Body of pancreas (tissue), 4 donors: ENCODE results near the gene RNF5.

Experiments
- POLR2A ChIP-seq, 3 donors: fragments of 450-650 bp; IDR thresholded peaks; one replicate each; pipeline ENCODE4 v1.6.1; 2016; ENCODE audit warnings: antibody characterized with exemption in 3 of 3, mild to moderate bottlenecking in 2 of 3
- TF ChIP-seq, protein P1 (sequence below), 7 experiments: fragments of 450-650 bp in 4 of 7; fragments of 200-600 bp in 3 of 7; sonication (generic) in 3 of 7; IDR thresholded peaks; one replicate each; pipeline ENCODE4 v1.5.1; 2016 to 2019; ENCODE audit warnings: antibody characterized with exemption in 7 of 7

DNA sequence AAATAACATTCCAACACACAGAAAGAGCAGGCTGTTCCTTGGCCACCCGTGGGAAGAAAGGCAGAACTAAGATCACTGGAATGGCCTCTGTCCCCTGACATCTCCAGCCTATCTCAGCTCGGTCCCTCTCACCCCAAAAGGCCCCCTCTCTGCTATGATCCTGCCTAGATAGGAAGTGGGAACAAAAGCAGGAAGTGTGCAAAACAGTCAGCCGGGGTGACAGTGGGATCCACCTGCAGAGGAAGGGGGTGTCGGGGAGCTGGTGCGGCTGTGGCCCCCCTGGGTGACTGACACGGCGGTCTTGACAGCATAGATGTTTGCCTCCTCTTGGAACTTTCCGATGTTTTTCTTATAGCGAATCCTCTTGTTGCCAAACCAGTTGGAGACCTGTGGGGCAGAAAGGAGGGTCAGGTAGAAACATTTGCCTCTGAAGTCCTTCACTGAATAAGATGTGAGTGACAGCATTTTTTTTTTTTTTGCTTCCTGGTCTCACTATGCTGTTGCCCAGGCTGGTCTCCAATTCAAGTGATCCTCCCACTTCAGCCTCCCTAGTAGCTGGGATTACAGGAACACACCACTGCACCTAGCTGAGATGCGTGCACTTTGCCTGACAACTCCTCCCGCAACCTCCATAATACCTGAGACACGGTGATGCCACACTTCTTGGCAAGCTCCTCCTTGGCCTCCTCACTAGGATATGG lies 9.0 kb downstream of the RNF5 start:
- no peak for TF ChIP-seq POLR2A (IDR thresholded peaks at IDR 0.05)
- TF ChIP-seq, protein P1, sequence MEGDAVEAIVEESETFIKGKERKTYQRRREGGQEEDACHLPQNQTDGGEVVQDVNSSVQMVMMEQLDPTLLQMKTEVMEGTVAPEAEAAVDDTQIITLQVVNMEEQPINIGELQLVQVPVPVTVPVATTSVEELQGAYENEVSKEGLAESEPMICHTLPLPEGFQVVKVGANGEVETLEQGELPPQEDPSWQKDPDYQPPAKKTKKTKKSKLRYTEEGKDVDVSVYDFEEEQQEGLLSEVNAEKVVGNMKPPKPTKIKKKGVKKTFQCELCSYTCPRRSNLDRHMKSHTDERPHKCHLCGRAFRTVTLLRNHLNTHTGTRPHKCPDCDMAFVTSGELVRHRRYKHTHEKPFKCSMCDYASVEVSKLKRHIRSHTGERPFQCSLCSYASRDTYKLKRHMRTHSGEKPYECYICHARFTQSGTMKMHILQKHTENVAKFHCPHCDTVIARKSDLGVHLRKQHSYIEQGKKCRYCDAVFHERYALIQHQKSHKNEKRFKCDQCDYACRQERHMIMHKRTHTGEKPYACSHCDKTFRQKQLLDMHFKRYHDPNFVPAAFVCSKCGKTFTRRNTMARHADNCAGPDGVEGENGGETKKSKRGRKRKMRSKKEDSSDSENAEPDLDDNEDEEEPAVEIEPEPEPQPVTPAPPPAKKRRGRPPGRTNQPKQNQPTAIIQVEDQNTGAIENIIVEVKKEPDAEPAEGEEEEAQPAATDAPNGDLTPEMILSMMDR (IDR thresholded peaks at IDR 0.05) = no peak
